Upper lobe of left lung (tissue), 4 donors: Measurements from ENCODE around the gene SLC39A8.

Experiments
- EP300 ChIP-seq, 4 donors: sonication (generic); formaldehyde crosslinking; IDR thresholded peaks; one replicate each; pipeline ENCODE4 v1.5.1; 2017; ENCODE audit warnings: antibody characterized with exemption in 4 of 4, control low read depth in 2 of 4
- POLR2A ChIP-seq, 4 donors: fragments of 450-650 bp; IDR thresholded peaks; one replicate each; pipeline ENCODE4 v1.5.1; 2016 to 2017; ENCODE audit warnings: antibody characterized with exemption in 4 of 4, mild to moderate bottlenecking in 2 of 4
- POLR2AphosphoS5 ChIP-seq, 2 donors: sonication (generic); formaldehyde crosslinking; IDR thresholded peaks; one replicate each; pipeline ENCODE4 v1.5.1; 2017; ENCODE audit warnings: antibody characterized with exemption in 2 of 2

- TF ChIP-seq POLR2A (IDR thresholded peaks at IDR 0.05) (no peak), POLR2AphosphoS5 (IDR thresholded peaks at IDR 0.05) (no peak), EP300 (IDR thresholded peaks at IDR 0.05) (no peak)
Observed at GRCh38 chr4:102339018-102339417, 6.3 kb downstream of the SLC39A8 start.
